Stimulated activated CD4-positive, alpha-beta T cell treated with anti-CD3 and anti-CD28 coated beads, Interleukin-12 subunit alpha, Interleukin-12 subunit beta, amount 100 ng/mL, for 48 hours (primary cell): Measurements from ENCODE around the gene ZNF846.
"Not testable (repeated sequence)": the region's sequence is repeated elsewhere in the genome, so short reads cannot be mapped to it uniquely, and the experiment has no call there.

Experiments used
- DNase-seq, 3 donors: peaks; one replicate each; pipeline ENCODE4 v3.0.0-alpha.2; 2020; ENCODE audit warnings: low read depth in 2 of 3, low spot score in 1 of 3

The ZNF846 gene

GRCh38 chr19:9785367-9786331 lies 17.1 kb upstream of the ZNF846 start:
- peak; percentile 97 to 99 (median 98) for DNase-seq

- DNase-seq = not testable (repeated sequence)
Observed at GRCh38 chr19:9784163-9784496, 15.6 kb upstream of the ZNF846 start.

- no peak for DNase-seq
Observed at GRCh38 chr19:9782338-9782737, 13.8 kb upstream of the ZNF846 start.

- no peak for DNase-seq
Observed at GRCh38 chr19:9757544-9758501, 10.7 kb downstream of the ZNF846 start.

DNA sequence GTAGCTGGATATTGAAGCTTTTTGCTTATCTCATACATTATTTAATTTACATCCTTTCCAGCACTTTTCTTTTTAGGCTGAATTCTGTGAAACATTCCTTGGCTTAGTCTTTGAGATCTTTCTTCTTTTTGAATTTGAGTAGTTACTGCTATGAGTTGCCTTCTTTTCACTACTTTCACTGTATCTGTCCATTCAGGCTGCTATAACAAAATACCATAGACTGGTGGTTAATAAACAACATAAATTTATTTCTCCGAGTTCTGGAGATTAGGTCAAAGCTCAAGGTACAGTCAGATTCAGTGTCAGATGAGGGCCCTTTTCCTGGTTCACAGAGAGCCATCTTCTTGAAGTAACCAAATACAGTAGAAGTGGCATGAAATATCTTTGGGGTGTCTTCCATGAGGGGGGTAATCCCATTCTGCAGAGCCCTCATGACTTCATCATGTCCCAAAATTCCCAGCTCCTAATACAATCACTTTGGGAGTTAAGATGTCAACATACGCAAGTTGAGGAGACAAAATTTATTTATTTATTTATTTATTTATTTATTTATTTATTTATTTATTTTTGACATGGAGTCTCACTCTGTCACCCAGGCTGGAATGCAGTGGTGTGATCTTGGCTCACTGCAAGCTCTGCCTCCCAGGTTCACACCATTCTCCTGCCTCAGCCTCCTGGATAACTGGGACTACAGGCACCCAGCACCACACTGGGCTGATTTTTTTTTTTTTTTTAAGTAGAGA lies 15.7 kb downstream of the ZNF846 start:
- DNase-seq = no peak

DNA sequence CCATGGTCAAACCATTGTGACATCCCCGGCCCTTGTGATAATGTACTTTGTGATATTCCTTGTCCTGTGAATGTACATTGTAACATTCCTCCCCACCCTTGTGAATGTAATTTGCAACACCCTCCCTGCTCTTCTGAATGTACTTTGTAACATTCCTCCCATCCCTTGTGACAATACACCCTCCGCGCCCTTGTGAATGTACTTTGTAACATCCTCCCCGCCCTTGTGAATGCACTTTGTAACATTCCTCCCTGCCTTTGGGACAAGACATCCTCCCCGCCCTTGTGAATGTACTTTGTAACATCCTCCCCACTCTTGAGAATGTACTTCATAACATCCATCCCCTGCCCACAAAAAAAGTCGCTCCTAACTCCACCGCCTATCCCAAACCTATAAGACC lies 17.1 kb downstream of the ZNF846 start:
- DNase-seq = no peak

GRCh38 chr19:9741476-9742171 lies 26.9 kb downstream of the ZNF846 start:
- no peak for DNase-seq

- DNase-seq = no peak
Observed at GRCh38 chr19:9735986-9736385, 32.6 kb downstream of the ZNF846 start.

GRCh38 chr19:9730056-9730455 lies 38.5 kb downstream of the ZNF846 start:
- not testable (repeated sequence) for DNase-seq

- DNase-seq = no peak
Observed at GRCh38 chr19:9729162-9729561, 39.4 kb downstream of the ZNF846 start.

DNA sequence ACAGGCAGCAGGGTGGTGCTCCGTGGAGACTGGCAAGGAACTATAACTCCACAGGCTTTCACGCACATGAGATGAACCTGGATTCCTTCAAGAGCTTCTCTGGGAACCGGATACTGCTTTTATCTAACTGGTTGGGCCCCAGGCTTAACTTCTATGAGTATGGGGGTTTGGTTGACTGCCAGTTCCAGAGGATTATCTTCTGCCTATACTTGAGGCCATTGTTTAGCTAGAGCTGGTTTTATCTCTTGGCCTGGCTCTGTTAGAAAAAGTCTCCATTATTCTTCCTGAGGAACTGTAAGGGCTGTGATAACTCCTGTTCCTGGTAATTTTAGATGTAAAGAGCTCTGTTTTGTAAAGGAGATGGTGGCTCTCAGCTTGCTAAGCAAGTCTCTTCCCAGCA lies 40.9 kb downstream of the ZNF846 start:
- DNase-seq = no peak

- not testable (repeated sequence) for DNase-seq
Observed at GRCh38 chr19:9725508-9726201, 42.9 kb downstream of the ZNF846 start.

- no peak for DNase-seq
Observed at GRCh38 chr19:9724157-9724556, 44.4 kb downstream of the ZNF846 start.

DNA sequence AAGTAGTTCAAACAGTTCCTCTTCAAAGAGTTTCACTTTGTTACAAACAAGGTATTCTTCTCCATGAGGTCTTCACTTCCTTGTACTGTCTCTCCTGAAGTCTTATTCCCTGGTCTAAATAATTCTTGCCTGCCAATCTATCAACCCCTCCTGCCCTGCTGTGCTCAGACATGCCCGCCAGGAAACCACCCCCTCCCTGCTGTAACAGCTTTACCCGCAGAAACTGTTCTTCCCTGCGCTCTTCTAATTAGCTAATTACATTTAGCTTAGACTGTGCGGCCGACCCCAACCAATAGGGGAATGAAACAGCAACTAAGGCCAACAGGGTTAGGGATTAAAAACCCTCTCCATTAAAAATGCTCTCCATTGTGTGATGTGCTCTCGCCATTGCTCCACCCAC lies 46.7 kb downstream of the ZNF846 start:
- DNase-seq = no peak

GRCh38 chr19:9720541-9720940 lies 48.0 kb downstream of the ZNF846 start:
- no peak for DNase-seq

DNA sequence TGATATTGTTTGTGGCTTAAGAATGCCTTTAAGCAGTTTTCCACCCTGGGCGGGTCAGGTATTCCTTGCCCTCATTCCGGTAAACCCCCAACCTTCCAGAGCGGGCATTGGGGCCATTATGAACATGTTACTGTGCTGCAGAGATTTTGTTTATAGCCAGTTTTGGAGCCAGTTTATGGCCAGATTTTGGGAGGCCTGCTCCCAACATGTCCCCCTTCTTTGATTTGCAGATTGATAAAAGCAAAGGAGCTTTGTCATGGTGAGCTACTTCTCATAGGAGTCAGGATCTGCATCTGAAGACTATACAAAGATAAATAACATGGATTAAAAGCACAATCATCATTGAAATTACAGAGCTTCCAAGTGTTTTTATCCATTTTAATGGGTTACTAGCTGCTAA lies 56.7 kb downstream of the ZNF846 start:
- no peak for DNase-seq

DNA sequence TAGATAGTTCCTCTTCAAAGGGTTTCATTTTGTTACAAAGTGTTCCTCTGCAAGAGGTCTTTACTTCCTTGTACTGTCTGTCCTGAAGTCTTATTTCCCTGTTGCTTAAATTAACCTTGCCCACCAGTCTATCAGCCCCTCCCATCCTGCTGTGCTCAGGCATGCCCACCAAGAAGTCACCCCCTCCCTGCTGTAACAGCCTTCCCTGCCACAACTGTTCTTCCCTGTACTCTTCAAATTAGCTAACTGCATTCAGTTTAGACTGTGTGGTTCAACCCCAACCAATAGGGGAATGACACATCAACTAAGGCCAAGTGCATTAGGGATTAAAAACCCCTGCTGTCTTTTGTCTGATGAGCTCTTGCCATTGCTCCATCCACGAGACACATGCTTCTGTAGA lies 59.2 kb downstream of the ZNF846 start:
- DNase-seq = no peak

DNA sequence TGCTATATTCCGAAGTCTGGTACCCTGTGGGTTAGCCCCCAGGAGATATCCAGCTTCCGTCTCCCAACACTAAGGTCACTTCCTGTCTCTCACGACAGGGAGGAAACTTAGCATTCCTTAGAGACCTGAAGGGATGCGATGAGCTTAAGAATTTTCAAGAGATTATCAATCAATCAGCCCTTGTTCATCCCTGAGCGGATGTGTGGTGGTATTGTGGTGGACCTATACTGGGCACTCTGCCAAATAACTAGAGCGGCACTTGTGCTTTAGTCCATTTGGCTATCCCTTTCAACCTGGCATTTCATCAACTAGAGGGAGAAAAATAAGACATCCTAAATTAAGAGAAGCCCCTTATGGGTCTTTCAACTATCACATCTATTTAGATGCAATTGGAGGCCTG lies 62.7 kb downstream of the ZNF846 start:
- DNase-seq = no peak

GRCh38 chr19:9702186-9702585 lies 66.4 kb downstream of the ZNF846 start:
- DNase-seq = no peak
